Mesodermal cell (in vitro differentiated cells): ENCODE data around the gene ALDH1A1.

Experiments used
- H3K27ac ChIP-seq: 2 replicates; pipeline ENCODE4 v1.7.0; 2013; ENCODE audit warnings: mild to moderate bottlenecking, low read depth, low read length, moderate library complexity; ENCODE audit not compliant: severe bottlenecking
- H3K36me3 ChIP-seq: 2 replicates; pipeline ENCODE4 v1.7.1; 2013; ENCODE audit warnings: mild to moderate bottlenecking, low read length, moderate library complexity; ENCODE audit not compliant: control insufficient read depth, insufficient read depth
- H3K4me1 ChIP-seq: one replicate; pipeline ENCODE4 v1.7.1; 2013; ENCODE audit warnings: mild to moderate bottlenecking, low read length; ENCODE audit not compliant: insufficient read depth, control insufficient read depth, poor library complexity, severe bottlenecking
- H3K4me3 ChIP-seq: 2 replicates; pipeline ENCODE4 v1.7.0; 2013; ENCODE audit warnings: low read length, control low read depth, mild to moderate bottlenecking; ENCODE audit not compliant: insufficient read depth, poor library complexity, severe bottlenecking; ENCODE audit errors: extremely low read depth
- H3K9me3 ChIP-seq: 2 replicates; pipeline ENCODE4 v1.7.1; 2013; ENCODE audit warnings: mild to moderate bottlenecking, low read length, moderate library complexity; ENCODE audit not compliant: control insufficient read depth
- WGBS, 2 experiments: methylation state at CpG; one replicate each; pipeline ENCODE4 v1.1.5; 2013; ENCODE audit warnings: missing lambda C conversion rate in 2 of 2; ENCODE audit not compliant: insufficient coverage in 2 of 2; 5-methylcytosine and 5-hydroxymethylcytosine counted together

Gene ALDH1A1

GRCh38 chr9:72985746-72986145, 32.9 kb upstream of the ALDH1A1 start:
- no CpG with 5 or more reads among the region's 3 CpGs for WGBS, 2 experiments
- H3K9me3 ChIP-seq, result no peaks in the 10 kb centered on the region
- no peaks in the 10 kb centered on the region for H3K4me1 ChIP-seq
- H3K4me3 ChIP-seq, result no peak overlapping the region
- no peak overlapping the region for H3K27ac ChIP-seq
- H3K36me3 ChIP-seq, result no peaks in the 10 kb centered on the region

- no peak overlapping the region for H3K27ac ChIP-seq
- 82 to 95% methylated on average over 2 to 3 of the region's 3 CpGs for WGBS, 2 experiments
- no peaks in the 10 kb centered on the region for H3K36me3 ChIP-seq
- no peak overlapping the region for H3K4me3 ChIP-seq
- no peaks in the 10 kb centered on the region for H3K4me1 ChIP-seq
- H3K9me3 ChIP-seq, result no peaks in the 10 kb centered on the region
These were observed 32.1 kb upstream of the ALDH1A1 start for GRCh38 chr9:72984991-72985390.

GRCh38 chr9:72984226-72984947, 31.5 kb upstream of the ALDH1A1 start:
- H3K9me3 ChIP-seq, result no peaks in the 10 kb centered on the region
- WGBS, 2 experiments, result 93 to 100% methylated on average over 1 of the region's 2 CpGs
- no peaks in the 10 kb centered on the region for H3K36me3 ChIP-seq
- H3K4me3 ChIP-seq, result no peak overlapping the region
- no peak overlapping the region for H3K27ac ChIP-seq
- H3K4me1 ChIP-seq, result no peaks in the 10 kb centered on the region

GRCh38 chr9:72983512-72984225, 30.8 kb upstream of the ALDH1A1 start:
- WGBS, 2 experiments, result 60% methylated on average over 1 of the region's 5 CpGs; no CpG with 5 or more reads in 1 of the 2 experiments
- H3K36me3 ChIP-seq, result no peaks in the 10 kb centered on the region
- H3K4me3 ChIP-seq, result no peak overlapping the region
- no peaks in the 10 kb centered on the region for H3K9me3 ChIP-seq
- H3K27ac ChIP-seq, result no peak overlapping the region
- H3K4me1 ChIP-seq, result no peaks in the 10 kb centered on the region

GRCh38 chr9:72983056-72983455, 30.2 kb upstream of the ALDH1A1 start:
- Histone ChIP-seq H3K4me1 (no peaks in the 10 kb centered on the region), H3K36me3 (no peaks in the 10 kb centered on the region), H3K4me3 (no peak overlapping the region), H3K27ac (no peak overlapping the region), H3K9me3 (no peaks in the 10 kb centered on the region)

- no peak overlapping the region for H3K4me3 ChIP-seq
- no peak overlapping the region for H3K27ac ChIP-seq
- no peaks in the 10 kb centered on the region for H3K9me3 ChIP-seq
- no peaks in the 10 kb centered on the region for H3K4me1 ChIP-seq
- no peaks in the 10 kb centered on the region for H3K36me3 ChIP-seq
- WGBS, 2 experiments, result 90 to 97% methylated on average over 2 to 3 of the region's 5 CpGs
These were observed 29.4 kb upstream of the ALDH1A1 start for GRCh38 chr9:72982146-72982799.

- no peaks in the 10 kb centered on the region for H3K36me3 ChIP-seq
- H3K4me1 ChIP-seq, result no peaks in the 10 kb centered on the region
- no peak overlapping the region for H3K4me3 ChIP-seq
- no peaks in the 10 kb centered on the region for H3K9me3 ChIP-seq
- 93 to 97% methylated on average over 3 of the region's 5 CpGs for WGBS, 2 experiments
- no peak overlapping the region for H3K27ac ChIP-seq
These were observed 28.6 kb upstream of the ALDH1A1 start for GRCh38 chr9:72981433-72981832.

- peak overlapping the region; percentile 24 for H3K27ac ChIP-seq
- no peak overlapping the region for H3K4me3 ChIP-seq
- whole genome bisulfite sequencing, 2 experiments, result 81% methylated on average over 6 of the region's 12 CpGs; no CpG with 5 or more reads in 1 of the 2 experiments
- H3K4me1 ChIP-seq, result no peaks in the 10 kb centered on the region
- no peaks in the 10 kb centered on the region for H3K36me3 ChIP-seq
- no peaks in the 10 kb centered on the region for H3K9me3 ChIP-seq
These were observed 27.9 kb upstream of the ALDH1A1 start for GRCh38 chr9:72980600-72981265.

GRCh38 chr9:72980183-72980582, 27.3 kb upstream of the ALDH1A1 start:
- Histone ChIP-seq H3K9me3 (no peaks in the 10 kb centered on the region), H3K27ac (no peak overlapping the region), H3K4me3 (no peak overlapping the region), H3K4me1 (no peaks in the 10 kb centered on the region), H3K36me3 (no peaks in the 10 kb centered on the region)
- WGBS, 2 experiments, result no CpG with 5 or more reads among the region's 2 CpGs

GRCh38 chr9:72979405-72980100, 26.7 kb upstream of the ALDH1A1 start:
- no CpG with 5 or more reads among the region's 1 CpG for WGBS, 2 experiments
- no peak overlapping the region for H3K4me3 ChIP-seq
- H3K27ac ChIP-seq, result no peak overlapping the region
- H3K4me1 ChIP-seq, result no peaks in the 10 kb centered on the region
- H3K36me3 ChIP-seq, result no peaks in the 10 kb centered on the region
- H3K9me3 ChIP-seq, result no peaks in the 10 kb centered on the region
